ENCODE measurements around the gene RDH13.

Gene RDH13

GRCh38 chr19:55091126-55091910 lies 28.4 kb upstream of the RDH13 start:
- DNase-seq (ENCODE audit: low read depth, low spot score), result no peak
- Histone ChIP-seq H3K27ac (ENCODE audit: low read length) (no peak overlapping the region), H3K9me3 (ENCODE audit: control insufficient read depth, insufficient read depth, low read length) (no peaks in the 10 kb centered on the region), H3K4me1 (ENCODE audit: control insufficient read depth, insufficient read depth, low read length) (peaks cover 12% of the 10 kb centered on the region), H3K27me3 (ENCODE audit: control insufficient read depth, insufficient read depth, low read length) (no peaks in the 10 kb centered on the region), H3K36me3 (ENCODE audit: control insufficient read depth, insufficient read depth, low read length) (peaks cover 4% of the 10 kb centered on the region; the same call in 1 of the 2 replicates), H3K4me3 (ENCODE audit: low read length) (no peak overlapping the region)
- WGBS (ENCODE audit: insufficient coverage, insufficient read length), result no CpG with 5 or more reads among the region's 32 CpGs

GRCh38 chr19:55090564-55090963 lies 27.6 kb upstream of the RDH13 start:
- Histone ChIP-seq H3K36me3 (ENCODE audit: control insufficient read depth, insufficient read depth, low read length) (0 out of 2 replicates have a peak, but pooled peaks cover 4% of the 10 kb centered on the region), H3K27ac (ENCODE audit: low read length) (no peak overlapping the region), H3K4me3 (ENCODE audit: low read length) (no peak overlapping the region), H3K27me3 (ENCODE audit: control insufficient read depth, insufficient read depth, low read length) (peaks cover 4% of the 10 kb centered on the region), H3K4me1 (ENCODE audit: control insufficient read depth, insufficient read depth, low read length) (peaks cover 14% of the 10 kb centered on the region), H3K9me3 (ENCODE audit: control insufficient read depth, insufficient read depth, low read length) (no peaks in the 10 kb centered on the region)
- WGBS (ENCODE audit: insufficient coverage, insufficient read length), result no CpG with 5 or more reads among the region's 13 CpGs
- no peak for DNase-seq (ENCODE audit: low read depth, low spot score)

GRCh38 chr19:55089342-55089944 lies 26.5 kb upstream of the RDH13 start:
- no peak for DNase-seq (ENCODE audit: low read depth, low spot score)
- no peak overlapping the region for H3K4me3 ChIP-seq (ENCODE audit: low read length)
- H3K27ac ChIP-seq (ENCODE audit: low read length), result no peak overlapping the region
- no CpG with 5 or more reads among the region's 3 CpGs for WGBS (ENCODE audit: insufficient coverage, insufficient read length)
- peaks cover 5% of the 10 kb centered on the region for H3K27me3 ChIP-seq (ENCODE audit: control insufficient read depth, insufficient read depth, low read length)
- no peaks in the 10 kb centered on the region for H3K36me3 ChIP-seq (ENCODE audit: control insufficient read depth, insufficient read depth, low read length)
- H3K9me3 ChIP-seq (ENCODE audit: control insufficient read depth, insufficient read depth, low read length), result no peaks in the 10 kb centered on the region
- peaks cover 14% of the 10 kb centered on the region for H3K4me1 ChIP-seq (ENCODE audit: control insufficient read depth, insufficient read depth, low read length)

GRCh38 chr19:55088543-55089341 lies 25.8 kb upstream of the RDH13 start:
- DNase-seq (ENCODE audit: low read depth, low spot score), result no peak
- peaks cover 5% of the 10 kb centered on the region for H3K27me3 ChIP-seq (ENCODE audit: control insufficient read depth, insufficient read depth, low read length)
- no CpG with 5 or more reads among the region's 18 CpGs for WGBS (ENCODE audit: insufficient coverage, insufficient read length)
- no peaks in the 10 kb centered on the region for H3K9me3 ChIP-seq (ENCODE audit: control insufficient read depth, insufficient read depth, low read length)
- H3K4me3 ChIP-seq (ENCODE audit: low read length), result no peak overlapping the region
- no peak overlapping the region for H3K27ac ChIP-seq (ENCODE audit: low read length)
- H3K4me1 ChIP-seq (ENCODE audit: control insufficient read depth, insufficient read depth, low read length), result peaks cover 14% of the 10 kb centered on the region
- no peaks in the 10 kb centered on the region for H3K36me3 ChIP-seq (ENCODE audit: control insufficient read depth, insufficient read depth, low read length)

- no peaks in the 10 kb centered on the region for H3K36me3 ChIP-seq (ENCODE audit: control insufficient read depth, insufficient read depth, low read length)
- no peaks in the 10 kb centered on the region for H3K9me3 ChIP-seq (ENCODE audit: control insufficient read depth, insufficient read depth, low read length)
- no peak overlapping the region for H3K27ac ChIP-seq (ENCODE audit: low read length)
- no peak for DNase-seq (ENCODE audit: low read depth, low spot score)
- no CpG with 5 or more reads among the region's 12 CpGs for WGBS (ENCODE audit: insufficient coverage, insufficient read length)
- peaks cover 5% of the 10 kb centered on the region for H3K27me3 ChIP-seq (ENCODE audit: control insufficient read depth, insufficient read depth, low read length)
- H3K4me3 ChIP-seq (ENCODE audit: low read length), result no peak overlapping the region
- peaks cover 14% of the 10 kb centered on the region for H3K4me1 ChIP-seq (ENCODE audit: control insufficient read depth, insufficient read depth, low read length)
Measured at GRCh38 chr19:55088021-55088451, 25.1 kb upstream of the RDH13 start.

- Histone ChIP-seq H3K36me3 (ENCODE audit: control insufficient read depth, insufficient read depth, low read length) (no peaks in the 10 kb centered on the region), H3K27ac (ENCODE audit: low read length) (no peak overlapping the region), H3K4me1 (ENCODE audit: control insufficient read depth, insufficient read depth, low read length) (peaks cover 12% of the 10 kb centered on the region), H3K27me3 (ENCODE audit: control insufficient read depth, insufficient read depth, low read length) (peaks cover 5% of the 10 kb centered on the region), H3K4me3 (ENCODE audit: low read length) (peak overlapping the region; percentile 45; the same call in 1 of the 2 replicates), H3K9me3 (ENCODE audit: control insufficient read depth, insufficient read depth, low read length) (no peaks in the 10 kb centered on the region)
- no peak for DNase-seq (ENCODE audit: low read depth, low spot score)
- WGBS (ENCODE audit: insufficient coverage, insufficient read length), result no CpG with 5 or more reads among the region's 17 CpGs
Measured at GRCh38 chr19:55087542-55087901, 24.6 kb upstream of the RDH13 start.

GRCh38 chr19:55086730-55087541 lies 24.0 kb upstream of the RDH13 start:
- Histone ChIP-seq H3K4me3 (ENCODE audit: low read length) (peak overlapping the region; percentile 45; the same call in 1 of the 2 replicates), H3K36me3 (ENCODE audit: control insufficient read depth, insufficient read depth, low read length) (no peaks in the 10 kb centered on the region), H3K27me3 (ENCODE audit: control insufficient read depth, insufficient read depth, low read length) (peaks cover 5% of the 10 kb centered on the region), H3K9me3 (ENCODE audit: control insufficient read depth, insufficient read depth, low read length) (no peaks in the 10 kb centered on the region), H3K4me1 (ENCODE audit: control insufficient read depth, insufficient read depth, low read length) (peaks cover 10% of the 10 kb centered on the region), H3K27ac (ENCODE audit: low read length) (no peak overlapping the region)
- WGBS (ENCODE audit: insufficient coverage, insufficient read length), result no CpG with 5 or more reads among the region's 74 CpGs
- DNase-seq (ENCODE audit: low read depth, low spot score), result peak; percentile 94

GRCh38 chr19:55085923-55086715 lies 23.2 kb upstream of the RDH13 start:
- H3K4me3 ChIP-seq (ENCODE audit: low read length), result peak overlapping the region; percentile 30; the same call in 1 of the 2 replicates
- no peak overlapping the region for H3K27ac ChIP-seq (ENCODE audit: low read length)
- no peak for DNase-seq (ENCODE audit: low read depth, low spot score)
- peaks cover 10% of the 10 kb centered on the region for H3K4me1 ChIP-seq (ENCODE audit: control insufficient read depth, insufficient read depth, low read length)
- H3K27me3 ChIP-seq (ENCODE audit: control insufficient read depth, insufficient read depth, low read length), result peaks cover 5% of the 10 kb centered on the region
- WGBS (ENCODE audit: insufficient coverage, insufficient read length), result no CpG with 5 or more reads among the region's 35 CpGs
- H3K36me3 ChIP-seq (ENCODE audit: control insufficient read depth, insufficient read depth, low read length), result no peaks in the 10 kb centered on the region
- no peaks in the 10 kb centered on the region for H3K9me3 ChIP-seq (ENCODE audit: control insufficient read depth, insufficient read depth, low read length)

- Histone ChIP-seq H3K4me1 (ENCODE audit: control insufficient read depth, insufficient read depth, low read length) (peaks cover 12% of the 10 kb centered on the region), H3K4me3 (ENCODE audit: low read length) (no peak overlapping the region), H3K27me3 (ENCODE audit: control insufficient read depth, insufficient read depth, low read length) (peaks cover 5% of the 10 kb centered on the region), H3K9me3 (ENCODE audit: control insufficient read depth, insufficient read depth, low read length) (no peaks in the 10 kb centered on the region), H3K27ac (ENCODE audit: low read length) (no peak overlapping the region), H3K36me3 (ENCODE audit: control insufficient read depth, insufficient read depth, low read length) (no peaks in the 10 kb centered on the region)
- WGBS (ENCODE audit: insufficient coverage, insufficient read length), result no CpG with 5 or more reads among the region's 10 CpGs
- DNase-seq (ENCODE audit: low read depth, low spot score), result no peak
Measured at GRCh38 chr19:55084416-55084815, 21.5 kb upstream of the RDH13 start.

Measured in iPS DF 6.9 (cell line).